ENCODE measurements around the gene ATG2B.
A peak's percentile ranks its signal among the peaks of the same experiment; 100 is the strongest.

ATG2B gene

DNA sequence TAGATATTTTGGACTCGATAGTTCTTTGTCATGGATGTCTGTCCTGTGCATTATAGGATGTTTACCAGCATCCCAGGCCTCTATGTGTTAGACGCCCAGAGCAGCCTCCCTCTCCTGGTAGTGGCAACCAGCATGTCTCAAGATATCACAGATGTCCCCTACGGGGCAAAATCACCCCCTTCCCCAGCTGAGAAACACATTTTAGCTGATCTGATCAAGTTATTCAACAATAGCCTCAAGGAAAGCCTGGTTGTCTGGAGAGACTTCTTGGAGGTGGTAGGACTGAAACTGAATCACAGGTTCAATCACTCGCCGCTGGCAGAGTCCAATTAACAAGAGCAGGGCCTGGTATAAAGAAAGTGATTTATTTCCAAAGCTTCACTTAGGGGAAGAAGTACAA lies 89.5 kb downstream of the ATG2B start:
- H3K9me3 Mint-ChIP-seq, result peaks cover 18% of the 10 kb centered on the region
- H3K4me3 Mint-ChIP-seq, result no peak overlapping the region
- H3K27ac Mint-ChIP-seq, result peak overlapping the region in 1 of 3 experiments; percentile 11
- H3K36me3 Mint-ChIP-seq (ENCODE audit: low read depth), result peaks cover 2% of the 10 kb centered on the region
- H3K27me3 Mint-ChIP-seq (ENCODE audit: low read depth), result peaks cover 21% of the 10 kb centered on the region
- TF ChIP-seq, protein P1, sequence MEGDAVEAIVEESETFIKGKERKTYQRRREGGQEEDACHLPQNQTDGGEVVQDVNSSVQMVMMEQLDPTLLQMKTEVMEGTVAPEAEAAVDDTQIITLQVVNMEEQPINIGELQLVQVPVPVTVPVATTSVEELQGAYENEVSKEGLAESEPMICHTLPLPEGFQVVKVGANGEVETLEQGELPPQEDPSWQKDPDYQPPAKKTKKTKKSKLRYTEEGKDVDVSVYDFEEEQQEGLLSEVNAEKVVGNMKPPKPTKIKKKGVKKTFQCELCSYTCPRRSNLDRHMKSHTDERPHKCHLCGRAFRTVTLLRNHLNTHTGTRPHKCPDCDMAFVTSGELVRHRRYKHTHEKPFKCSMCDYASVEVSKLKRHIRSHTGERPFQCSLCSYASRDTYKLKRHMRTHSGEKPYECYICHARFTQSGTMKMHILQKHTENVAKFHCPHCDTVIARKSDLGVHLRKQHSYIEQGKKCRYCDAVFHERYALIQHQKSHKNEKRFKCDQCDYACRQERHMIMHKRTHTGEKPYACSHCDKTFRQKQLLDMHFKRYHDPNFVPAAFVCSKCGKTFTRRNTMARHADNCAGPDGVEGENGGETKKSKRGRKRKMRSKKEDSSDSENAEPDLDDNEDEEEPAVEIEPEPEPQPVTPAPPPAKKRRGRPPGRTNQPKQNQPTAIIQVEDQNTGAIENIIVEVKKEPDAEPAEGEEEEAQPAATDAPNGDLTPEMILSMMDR (IDR thresholded peaks at IDR 0.05; ENCODE audit: unreplicated experiment in 3 of 3), result no peak
- peaks cover 40% of the 10 kb centered on the region for H3K4me1 Mint-ChIP-seq

GRCh38 chr14:96272777-96273473 lies 90.2 kb downstream of the ATG2B start:
- Mint-ChIP-seq H3K4me1 (peaks cover 47% of the 10 kb centered on the region), H3K9me3 (peaks cover 14% of the 10 kb centered on the region), H3K27ac (peak overlapping the region in 1 of 3 experiments; percentile 11), H3K27me3 (ENCODE audit: low read depth) (peaks cover 27% of the 10 kb centered on the region), H3K4me3 (no peak overlapping the region), H3K36me3 (ENCODE audit: low read depth) (no peaks in the 10 kb centered on the region)
- TF ChIP-seq, protein P1 (IDR thresholded peaks at IDR 0.05; ENCODE audit: unreplicated experiment in 3 of 3), result no peak

GRCh38 chr14:96271421-96271762 lies 91.7 kb downstream of the ATG2B start:
- Mint-ChIP-seq H3K27ac (no peak overlapping the region), H3K9me3 (peaks cover 12% of the 10 kb centered on the region)

GRCh38 chr14:96270565-96271420 lies 92.3 kb downstream of the ATG2B start:
- H3K4me1 Mint-ChIP-seq, result peaks cover 55% of the 10 kb centered on the region
- H3K27me3 Mint-ChIP-seq (ENCODE audit: low read depth), result peaks cover 33% of the 10 kb centered on the region
- H3K9me3 Mint-ChIP-seq, result peaks cover 12% of the 10 kb centered on the region
- TF ChIP-seq, protein P1 (IDR thresholded peaks at IDR 0.05; ENCODE audit: unreplicated experiment in 3 of 3), result no peak
- no peak overlapping the region for H3K4me3 Mint-ChIP-seq
- H3K27ac Mint-ChIP-seq, result no peak overlapping the region
- no peaks in the 10 kb centered on the region for H3K36me3 Mint-ChIP-seq (ENCODE audit: low read depth)

More at GRCh38 chr14:96271421-96271762, 91.7 kb downstream of the ATG2B start:
- Mint-ChIP-seq H3K36me3 (ENCODE audit: low read depth) (no peaks in the 10 kb centered on the region), H3K4me3 (no peak overlapping the region), H3K4me1 (peaks cover 55% of the 10 kb centered on the region), H3K27me3 (ENCODE audit: low read depth) (peaks cover 33% of the 10 kb centered on the region)
- TF ChIP-seq, protein P1 (IDR thresholded peaks at IDR 0.05; ENCODE audit: unreplicated experiment in 3 of 3), result no peak

DNA sequence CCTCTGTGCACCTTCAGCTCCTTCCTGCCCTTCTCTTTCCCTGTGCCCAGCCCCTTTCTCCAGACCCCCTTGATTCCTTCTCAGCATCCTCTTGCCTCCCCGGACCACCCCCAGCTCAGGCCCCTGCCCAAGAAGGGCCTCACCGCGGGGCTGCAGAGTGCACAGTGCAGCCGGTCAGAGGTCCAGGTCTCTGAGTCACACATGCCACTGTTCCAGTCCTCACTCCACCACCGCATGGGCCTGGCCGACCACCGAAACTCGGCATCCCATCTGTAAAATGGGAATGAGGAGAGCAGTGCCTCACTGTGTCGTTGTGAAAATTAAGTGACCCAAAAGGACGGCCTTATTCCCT lies 93.8 kb downstream of the ATG2B start:
- Mint-ChIP-seq H3K36me3 (ENCODE audit: low read depth) (no peaks in the 10 kb centered on the region), H3K27me3 (ENCODE audit: low read depth) (peaks cover 28% of the 10 kb centered on the region), H3K4me3 (no peak overlapping the region), H3K27ac (peak overlapping the region in 1 of 3 experiments; percentile 83), H3K4me1 (peaks cover 55% of the 10 kb centered on the region), H3K9me3 (peaks cover 12% of the 10 kb centered on the region)
- TF ChIP-seq, protein P1 (IDR thresholded peaks at IDR 0.05; ENCODE audit: unreplicated experiment in 3 of 3), result no peak

Measured in nephron (organoid).